GM18951 (cell line): ENCODE measurements around the gene SSH2.

Experiments
- POLR2A ChIP-seq: IDR thresholded peaks from 4 replicates; pipeline ENCODE4 v1.6.1; 2011; ENCODE audit warnings: mild to moderate bottlenecking; ENCODE audit not compliant: insufficient read length, insufficient read depth; ENCODE audit errors: extremely low read depth
- in situ Hi-C: fragments of 300-500 bp; cut with MboI; formaldehyde crosslinking; loops from one replicate; pipeline ENCODE4 v1.12.0; 2022; ENCODE audit warnings: low sequenced_read_pairs, mixed read lengths, inconsistent platforms; ENCODE audit not compliant: unreplicated experiment

The SSH2 gene

GRCh38 chr17:29761040-29761761 lies 168.8 kb downstream of the SSH2 start:
- peak; percentile 88 for TF ChIP-seq POLR2A
- in situ Hi-C loops: no loop called here

DNA sequence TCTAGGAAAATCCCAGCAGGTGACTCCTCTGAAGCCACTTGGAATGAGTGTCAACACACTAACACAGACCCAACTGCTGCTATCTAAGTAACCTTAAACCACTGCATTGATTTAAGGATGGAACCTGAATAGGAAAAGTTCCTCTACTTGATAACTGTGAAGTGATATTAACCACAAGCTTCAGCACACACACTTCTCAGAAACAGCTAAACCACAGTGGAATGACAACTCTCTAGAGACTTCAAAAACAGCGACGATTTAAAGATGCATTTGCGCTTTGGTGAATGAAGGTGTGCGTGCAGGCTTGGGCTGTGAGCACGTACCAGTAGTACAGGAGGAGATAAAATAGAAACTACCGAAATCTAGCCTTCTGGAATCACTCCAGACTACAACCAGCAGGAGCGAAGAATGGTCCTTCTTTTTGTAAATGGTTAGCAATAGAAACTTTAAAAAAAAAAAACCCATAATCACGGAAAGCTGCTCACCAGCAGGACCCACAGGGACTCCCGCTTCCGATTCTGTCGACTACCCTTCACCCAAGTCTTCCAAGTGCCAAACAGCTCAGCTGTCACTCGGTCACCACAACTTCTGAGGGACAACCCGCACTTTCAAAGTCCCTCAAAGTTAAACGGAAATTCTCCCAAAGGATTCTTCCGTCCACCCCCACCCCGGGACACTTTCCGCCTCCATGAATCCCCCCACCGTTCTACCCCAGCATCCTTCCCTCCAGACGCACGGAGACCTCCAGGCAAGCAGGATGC lies 169.6 kb downstream of the SSH2 start:
- TF ChIP-seq POLR2A: no peak
- in situ Hi-C loops: no loop called here

DNA sequence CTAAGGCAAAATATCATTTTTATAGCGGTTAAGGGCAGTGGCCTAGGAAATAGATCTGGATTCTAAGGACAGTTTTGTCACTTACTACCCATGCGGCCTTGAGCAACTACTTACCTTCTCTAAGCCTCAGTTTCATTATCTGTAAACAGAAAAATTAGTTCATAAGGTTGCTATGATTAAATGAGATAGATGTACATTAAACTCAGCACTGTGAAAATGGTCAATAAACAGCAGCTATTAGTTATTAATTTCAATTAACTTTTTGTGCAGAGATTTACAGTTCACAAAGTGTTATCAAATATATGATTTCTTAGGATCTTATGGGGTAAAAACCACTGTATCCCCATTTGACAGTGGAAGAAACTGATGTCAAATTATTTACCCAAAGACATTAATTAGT lies 171.8 kb downstream of the SSH2 start:
- no peak for TF ChIP-seq POLR2A
- in situ Hi-C loops: no loop called here

DNA sequence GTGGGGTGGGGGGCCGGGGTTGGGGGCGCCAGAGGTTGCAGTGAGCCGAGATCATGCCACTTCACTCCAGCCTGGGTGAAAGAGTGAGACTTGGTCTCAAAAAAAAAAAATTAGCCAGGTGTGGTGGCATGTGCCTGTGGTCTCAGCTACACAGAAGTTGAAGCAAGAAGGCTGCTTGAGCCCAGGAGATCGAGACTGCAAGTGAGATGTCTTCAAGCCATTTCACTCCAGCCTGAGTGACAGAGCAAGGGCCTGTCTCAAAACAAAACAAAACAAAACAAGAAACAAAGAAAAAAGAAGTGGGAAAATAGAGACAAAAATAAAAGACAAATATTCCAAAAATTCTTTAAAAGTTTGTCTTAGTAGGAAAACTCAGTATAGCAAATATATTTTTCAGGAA lies 172.2 kb downstream of the SSH2 start:
- in situ Hi-C loops: no loop called here
- TF ChIP-seq POLR2A: no peak

DNA sequence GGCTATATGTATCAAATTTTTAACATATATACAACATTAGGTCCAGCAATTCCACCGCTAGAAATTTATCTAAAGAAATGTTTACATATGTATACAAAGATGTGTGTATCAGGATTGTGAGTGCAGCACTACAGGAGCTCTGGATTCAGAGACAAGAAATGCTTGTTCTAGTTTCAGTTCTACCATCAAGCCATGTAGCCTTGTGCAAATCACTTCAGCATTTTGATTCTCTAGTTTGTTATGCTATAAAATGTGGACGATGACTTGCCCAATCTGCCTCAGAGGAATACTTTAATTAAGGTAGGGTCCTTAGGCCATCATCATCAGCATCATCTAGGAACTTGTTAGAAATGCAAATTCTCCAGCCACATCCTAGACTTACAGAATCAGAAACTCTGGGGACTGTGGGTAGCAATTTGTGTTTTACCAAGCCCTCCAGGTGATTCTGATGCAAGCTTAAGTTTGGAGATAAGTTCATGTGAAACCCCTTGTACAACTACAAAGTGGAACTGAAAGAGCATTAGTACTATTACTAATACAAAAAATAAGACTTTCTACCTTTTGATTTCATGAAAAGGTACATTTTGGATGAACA lies 176.1 kb downstream of the SSH2 start:
- in situ Hi-C loops: no loop called here
- no peak for TF ChIP-seq POLR2A

GRCh38 chr17:29749045-29749825 lies 180.8 kb downstream of the SSH2 start:
- TF ChIP-seq POLR2A: no peak
- in situ Hi-C loops: no loop called here

- in situ Hi-C loops: no loop called here
- no peak for TF ChIP-seq POLR2A
These were observed 181.6 kb downstream of the SSH2 start for GRCh38 chr17:29748400-29748799.

- no peak for TF ChIP-seq POLR2A
- in situ Hi-C loops: no loop called here
These were observed 182.4 kb downstream of the SSH2 start for GRCh38 chr17:29747660-29748059.

DNA sequence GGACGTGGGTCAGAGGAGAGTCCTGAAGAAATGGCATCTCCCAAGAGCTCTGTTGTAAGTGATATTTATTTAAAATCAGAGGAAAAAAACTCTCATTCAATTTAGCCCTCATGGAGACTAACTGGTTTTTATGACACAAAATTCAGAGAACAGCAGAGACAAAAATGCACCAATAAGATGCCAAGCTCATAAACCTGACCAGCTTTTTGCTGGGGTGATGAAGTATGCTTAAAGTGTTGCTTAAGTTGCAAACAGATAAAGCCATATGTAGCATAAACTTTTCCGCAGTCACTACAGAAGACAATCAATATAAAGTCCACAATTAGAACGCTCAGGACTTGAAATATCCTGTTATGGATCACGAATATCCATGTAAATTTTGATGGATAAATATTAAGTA lies 183.4 kb downstream of the SSH2 start:
- TF ChIP-seq POLR2A: no peak
- in situ Hi-C loops: no loop called here

GRCh38 chr17:29744121-29744520 lies 185.9 kb downstream of the SSH2 start:
- no peak for TF ChIP-seq POLR2A
- in situ Hi-C loops: no loop called here

GRCh38 chr17:29742210-29742513 lies 187.9 kb downstream of the SSH2 start:
- in situ Hi-C loops: no loop called here
- TF ChIP-seq POLR2A: no peak

DNA sequence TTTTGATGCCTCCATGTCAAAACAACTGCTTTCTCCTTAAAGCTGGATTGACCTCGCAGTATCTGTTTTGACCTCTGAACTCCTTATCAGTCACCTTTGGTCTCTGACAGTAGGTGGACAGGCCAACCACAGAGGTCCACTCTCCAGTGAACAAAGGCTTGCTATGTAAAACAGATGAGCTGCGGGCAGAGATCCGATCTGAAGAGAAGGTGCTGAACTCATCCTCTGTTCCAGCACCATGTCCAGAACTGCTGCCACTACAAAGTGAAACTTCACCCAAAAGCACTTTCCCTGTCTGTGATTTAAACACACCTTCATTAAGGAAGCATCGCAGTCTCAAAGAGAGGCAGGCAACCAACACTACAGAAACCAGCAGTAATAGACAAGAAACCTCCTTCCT lies 190.0 kb downstream of the SSH2 start:
- in situ Hi-C loops: no loop called here
- no peak for TF ChIP-seq POLR2A

DNA sequence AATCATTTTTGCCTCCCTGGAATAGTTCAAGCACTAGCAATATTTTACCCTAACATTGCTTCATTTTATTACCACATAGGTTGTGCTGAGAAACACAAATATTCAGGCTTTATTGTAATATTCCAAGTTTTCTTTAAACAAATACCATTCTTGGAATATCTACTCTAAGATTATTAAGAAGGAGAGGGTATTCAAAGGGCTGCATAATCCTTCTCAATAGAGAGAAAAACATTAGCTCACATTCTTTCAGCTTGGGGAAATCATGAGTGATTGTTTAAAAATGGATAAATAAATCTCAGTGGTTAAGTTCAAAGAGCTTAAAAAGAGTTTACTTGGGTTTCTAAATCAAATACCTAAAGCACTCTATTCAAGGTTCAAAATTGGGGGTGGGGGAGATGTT lies 195.4 kb downstream of the SSH2 start:
- no peak for TF ChIP-seq POLR2A
- in situ Hi-C loops: no loop called here
